ENCODE data around the gene HLA-DMB. TPM values are rescaled to one million over a fixed set of nuclear protein-coding genes. Genes with fewer than 3 reads are reported as not detected.

The HLA-DMB gene
- total and polyA plus RNA-seq, 2 donors (not counting 3 experiments of a cell fraction or from before 2014, with no cell fraction given): 0.75 TPM; not detected in 1

DNA sequence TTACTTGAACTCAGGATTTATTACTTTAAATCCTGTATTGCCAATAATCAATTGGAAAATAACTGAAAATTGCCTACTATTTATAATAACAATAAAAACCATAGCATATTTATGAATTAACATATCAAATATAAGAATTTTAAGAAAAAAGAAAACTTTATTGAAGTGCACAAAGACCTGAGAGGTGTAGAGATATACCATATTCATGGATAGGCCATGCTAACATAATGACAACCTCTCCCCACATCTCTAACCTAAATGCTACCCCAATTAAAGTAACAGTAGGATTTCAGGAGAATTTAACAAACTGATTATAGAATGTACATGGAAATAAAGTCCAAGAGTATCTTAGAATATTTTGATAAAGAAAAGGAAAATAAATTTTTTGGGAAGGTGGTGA lies 5.1 kb upstream of the HLA-DMB start:
- CTCF ChIA-PET: no interaction called here
- no peak for DNase-seq (ENCODE audit: low read depth, low spot score)
- Histone ChIP-seq H4K20me1 (replicated peaks; ENCODE audit: control insufficient read depth, extremely low read depth, insufficient read depth, low read length) (no peaks in the 10 kb centered on the region), H3K4me1 (ENCODE audit: control insufficient read depth, extremely low read depth, insufficient read depth, low read length) (peaks cover 7% of the 10 kb centered on the region), H3K36me3 (ENCODE audit: control insufficient read depth in 2 of 2, extremely low read depth in 1 of 2, insufficient read depth in 2 of 2, low read length in 2 of 2) (no peaks in the 10 kb centered on the region), H3K9me1 (replicated peaks; ENCODE audit: control insufficient read depth, extremely low read depth, insufficient read depth, low read length) (no peaks in the 10 kb centered on the region), H3K27me3 (ENCODE audit: control insufficient read depth in 2 of 2, insufficient read depth in 2 of 2, low read length in 2 of 2) (peaks cover 5 to 28% of the 10 kb centered on the region in 2 experiments), H3K4me3 (replicated peaks in 1 of 3; ENCODE audit: insufficient read depth in 1 of 3, low read depth in 1 of 3, low read length in 3 of 3) (no peak overlapping the region), H3K9me3 (replicated peaks; ENCODE audit: control insufficient read depth, insufficient read depth, low read length) (no peaks in the 10 kb centered on the region), H2AFZ (ENCODE audit: low read depth, low read length) (no peak overlapping the region), H3K27ac (ENCODE audit: insufficient read depth, low read depth, low read length) (no peak overlapping the region), H3K4me2 (ENCODE audit: insufficient read depth, low read length) (no peak overlapping the region), H3K79me2 (ENCODE audit: control insufficient read depth, insufficient read depth, low read length) (no peaks in the 10 kb centered on the region), H3K9ac (replicated peaks; ENCODE audit: extremely low read depth, insufficient read depth, low read length) (no peak overlapping the region)
- dilution Hi-C loops (cut with MboI; ENCODE audit: extremely low pct_ligation_motif_present, low sequenced_read_pairs) (no loop called here), intact Hi-C loops (cut with micrococcal nuclease) (no loop called here)
- no peak for FAIRE-seq
- no peak for TF ChIP-seq POLR2A (IDR thresholded peaks at IDR 0.05; ENCODE audit: low read depth, low read length)
- TF ChIP-seq FOS (IDR thresholded peaks at IDR 0.05; ENCODE audit: borderline replicate concordance, insufficient read depth, low read length): no peak
- no peak for TF ChIP-seq POLR2AphosphoS5 (IDR thresholded peaks at IDR 0.05; ENCODE audit: insufficient read depth, low read depth, low read length)
- TF ChIP-seq, protein P1, sequence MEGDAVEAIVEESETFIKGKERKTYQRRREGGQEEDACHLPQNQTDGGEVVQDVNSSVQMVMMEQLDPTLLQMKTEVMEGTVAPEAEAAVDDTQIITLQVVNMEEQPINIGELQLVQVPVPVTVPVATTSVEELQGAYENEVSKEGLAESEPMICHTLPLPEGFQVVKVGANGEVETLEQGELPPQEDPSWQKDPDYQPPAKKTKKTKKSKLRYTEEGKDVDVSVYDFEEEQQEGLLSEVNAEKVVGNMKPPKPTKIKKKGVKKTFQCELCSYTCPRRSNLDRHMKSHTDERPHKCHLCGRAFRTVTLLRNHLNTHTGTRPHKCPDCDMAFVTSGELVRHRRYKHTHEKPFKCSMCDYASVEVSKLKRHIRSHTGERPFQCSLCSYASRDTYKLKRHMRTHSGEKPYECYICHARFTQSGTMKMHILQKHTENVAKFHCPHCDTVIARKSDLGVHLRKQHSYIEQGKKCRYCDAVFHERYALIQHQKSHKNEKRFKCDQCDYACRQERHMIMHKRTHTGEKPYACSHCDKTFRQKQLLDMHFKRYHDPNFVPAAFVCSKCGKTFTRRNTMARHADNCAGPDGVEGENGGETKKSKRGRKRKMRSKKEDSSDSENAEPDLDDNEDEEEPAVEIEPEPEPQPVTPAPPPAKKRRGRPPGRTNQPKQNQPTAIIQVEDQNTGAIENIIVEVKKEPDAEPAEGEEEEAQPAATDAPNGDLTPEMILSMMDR (IDR thresholded peaks at IDR 0.05; ENCODE audit: extremely low read depth in 1 of 2, insufficient read depth in 1 of 2, low read depth in 1 of 2, low read length in 2 of 2): no peak
- no peak for TF ChIP-seq GATA2 (IDR thresholded peaks at IDR 0.05; ENCODE audit: insufficient read depth, insufficient read length, low read depth, low read length)
- no peak for TF ChIP-seq EZH2 (IDR thresholded peaks at IDR 0.05; ENCODE audit: borderline replicate concordance, low read depth, low read length, severe bottlenecking)
- no peak for TF ChIP-seq MYC (IDR thresholded peaks at IDR 0.05; ENCODE audit: low read depth, low read length)
- TF ChIP-seq JUN (IDR thresholded peaks at IDR 0.05; ENCODE audit: borderline replicate concordance, insufficient read depth, insufficient read length, low read depth): no peak
- no TSS peak for BruUV-seq (replicated peaks)
- POLR2A ChIA-PET: no interaction called here
